ENCODE results near the gene ZNF324.
"Not testable (repeated sequence)": the region's sequence is repeated elsewhere in the genome, so short reads cannot be mapped to it uniquely, and the experiment has no call there.

Gene ZNF324

DNA sequence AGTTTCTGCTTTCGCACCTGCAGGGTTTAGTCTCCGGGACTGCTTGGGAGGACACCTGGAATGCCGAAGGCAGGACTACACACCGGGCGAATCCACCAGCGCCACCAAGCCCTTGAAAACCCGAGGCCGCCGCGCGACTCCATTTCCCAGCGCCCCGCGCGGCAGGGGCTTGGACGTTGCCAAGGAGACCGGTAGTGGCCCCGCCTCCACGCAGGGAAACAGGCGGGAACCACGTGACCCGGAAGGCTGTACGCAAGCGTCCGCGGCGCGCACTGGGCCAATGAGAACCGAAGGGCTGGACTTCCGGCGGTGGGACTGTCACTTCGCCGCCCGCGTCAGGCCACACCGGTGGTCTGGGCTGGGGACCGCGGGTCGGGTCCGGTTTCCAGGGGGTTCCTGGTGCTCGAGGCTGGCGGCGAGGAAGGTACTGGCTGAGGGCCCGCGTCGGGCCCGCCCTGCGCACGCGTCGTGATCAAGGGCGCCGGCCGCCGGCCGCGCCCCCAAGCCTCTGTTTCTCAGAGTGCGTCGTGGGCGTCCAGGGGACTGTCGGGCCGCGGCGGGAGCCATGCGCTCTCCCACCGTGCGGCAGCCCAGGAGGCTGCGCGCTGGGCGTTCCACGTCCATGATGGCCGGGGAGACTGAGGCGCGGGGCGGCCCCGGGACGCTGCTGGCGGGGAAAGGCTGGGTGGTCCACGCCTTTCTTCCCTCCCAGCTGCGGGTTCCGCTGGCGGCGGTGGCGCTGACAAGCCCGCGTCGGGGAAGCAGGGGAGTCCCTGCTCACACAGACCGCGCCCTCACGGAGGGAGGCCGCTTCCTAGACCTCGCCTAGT lies at the start of gene ZNF324:
Gene ZNF324 (plus strand): TSS at position 321 of the 830 bp plus-strand sequence. CDS start 2,106 bp downstream, outside the sequence.
- DNase-seq (ENCODE audit: low read depth in 1 of 2, low spot score in 1 of 2), result peak; percentile 90 to 96

DNA sequence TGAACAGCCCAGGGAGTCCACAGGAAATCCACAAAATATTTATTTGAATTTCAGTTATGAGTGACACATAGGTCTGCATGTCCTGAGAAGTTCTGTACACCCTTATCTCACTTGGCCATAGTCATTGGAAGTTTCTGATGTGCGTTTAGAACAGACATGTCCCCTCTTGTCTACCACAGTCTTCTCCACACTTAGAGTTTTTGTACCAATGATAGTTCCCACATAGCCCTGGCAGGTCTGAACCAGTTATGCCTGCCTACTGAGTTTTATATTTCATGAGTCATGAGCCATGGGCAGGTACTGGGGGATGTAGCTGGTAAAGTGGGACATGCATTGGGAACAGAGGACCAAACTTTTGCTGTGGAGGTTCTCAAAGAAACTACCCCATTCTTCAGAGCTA lies 38.3 kb upstream of the ZNF324 start:
- no peak for DNase-seq (ENCODE audit: low read depth in 1 of 2, low spot score in 1 of 2)

DNA sequence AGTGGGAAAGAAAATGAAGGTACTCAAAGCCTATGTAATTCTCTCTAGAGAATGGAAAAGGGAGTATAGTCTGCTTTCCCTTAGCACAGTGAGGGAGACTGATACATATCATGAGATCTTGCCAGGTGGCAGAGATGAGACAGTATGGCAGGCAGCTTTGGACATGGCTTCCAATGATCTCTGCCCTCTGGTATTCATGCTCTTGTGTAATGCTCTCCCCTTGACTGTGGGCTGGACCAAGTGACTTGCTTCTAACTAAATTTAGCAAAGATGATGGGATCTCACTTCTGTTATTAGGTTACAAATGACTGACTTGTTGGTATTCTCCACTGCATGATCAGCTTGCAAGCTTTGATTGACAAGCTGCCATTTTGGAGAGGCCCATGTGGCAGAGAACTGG lies 37.1 kb upstream of the ZNF324 start:
- no peak for DNase-seq (ENCODE audit: low read depth in 1 of 2, low spot score in 1 of 2)

DNA sequence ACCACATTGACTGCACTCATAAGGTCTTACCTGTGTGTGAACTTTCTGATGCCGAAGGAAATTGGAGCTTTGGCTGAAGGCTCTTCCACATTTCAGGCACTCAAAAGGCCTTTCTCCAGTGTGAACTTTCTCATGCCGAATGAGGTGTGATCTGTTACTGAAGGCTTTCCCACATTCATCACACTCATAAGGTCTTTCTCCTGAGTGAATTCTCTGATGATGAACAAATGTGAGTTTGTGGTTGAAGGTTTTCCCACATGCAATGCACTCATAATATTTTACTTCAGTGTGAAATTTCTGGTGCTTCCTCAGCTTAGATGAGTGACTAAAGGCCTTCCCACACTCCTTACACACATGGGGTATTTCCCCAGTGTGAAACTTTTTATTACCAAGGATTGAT lies 32.7 kb upstream of the ZNF324 start:
- DNase-seq (ENCODE audit: low read depth in 1 of 2, low spot score in 1 of 2), result no peak

DNA sequence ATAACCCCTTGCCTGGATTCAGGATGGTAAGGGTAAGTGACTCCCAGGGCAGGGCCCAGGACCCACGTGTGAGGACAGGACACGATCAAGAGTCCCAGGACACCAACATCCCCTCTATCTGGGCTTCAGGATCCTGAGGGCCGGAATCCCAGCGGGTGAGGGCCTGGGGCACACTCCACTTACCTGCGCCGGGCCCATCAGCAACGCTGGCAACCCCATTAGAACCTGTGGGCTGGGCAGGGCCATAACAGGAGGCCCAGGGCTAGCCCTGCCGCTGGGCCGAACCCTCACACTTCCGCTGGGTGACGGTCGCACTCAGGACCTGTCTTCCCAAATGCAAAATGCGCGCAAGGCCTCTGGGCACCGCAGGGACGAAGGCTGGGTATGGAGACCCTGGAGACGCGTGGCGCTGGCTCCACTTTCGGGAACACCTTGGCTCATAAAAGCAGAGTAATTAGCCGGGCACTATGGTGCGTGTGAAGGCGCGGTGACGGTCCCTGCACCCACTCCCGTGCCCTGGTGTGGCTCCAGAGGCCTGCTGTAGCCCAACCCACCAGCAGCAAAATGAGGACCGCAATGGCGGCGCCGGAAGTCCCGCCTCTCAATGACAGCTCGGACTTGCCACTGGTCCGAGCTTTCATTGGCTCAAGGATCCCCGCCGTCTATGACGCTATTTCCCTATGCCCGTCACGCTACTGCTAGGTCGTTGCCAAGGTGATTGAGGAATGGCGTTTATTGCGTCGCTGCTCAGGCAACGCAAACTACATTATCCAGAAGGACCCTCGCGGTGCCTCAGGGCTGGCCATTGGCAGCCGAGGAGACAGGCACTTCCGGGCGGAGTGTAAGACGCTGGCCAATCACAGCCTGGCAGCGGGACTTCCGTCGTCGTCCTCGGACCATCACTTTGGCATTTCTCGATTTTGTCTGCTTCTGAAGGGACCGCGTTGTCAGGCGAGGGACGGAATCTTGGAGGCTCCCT lies 27.0 kb upstream of the ZNF324 start, which contains the start of gene ZNF132:
Gene ZNF132 (minus strand): TSS at position 578 of the 979 bp plus-strand sequence. CDS start 332 bp downstream, at position 246.
- DNase-seq (ENCODE audit: low read depth in 1 of 2, low spot score in 1 of 2), result peak; percentile 78 to 96

DNA sequence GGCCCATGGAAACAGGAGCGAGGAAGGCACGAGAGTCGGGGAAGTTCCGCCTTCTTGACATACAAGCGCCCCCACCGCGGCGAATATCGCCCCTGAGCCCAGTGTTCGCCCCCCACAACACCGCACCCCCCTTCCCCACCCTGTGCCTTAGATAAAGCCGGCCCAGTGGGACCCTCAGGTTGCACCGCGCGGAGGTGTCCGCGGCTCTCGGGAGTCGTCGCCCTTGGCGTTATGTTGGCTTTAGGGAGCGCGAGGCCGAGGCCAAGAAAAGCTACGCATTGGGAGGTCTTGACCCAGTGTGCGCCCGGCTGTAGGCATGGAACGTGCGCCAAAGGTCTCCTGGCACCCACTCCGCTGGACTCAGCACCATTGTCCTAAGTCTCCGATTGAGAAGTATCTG lies 26.3 kb upstream of the ZNF324 start:
- no peak for DNase-seq (ENCODE audit: low read depth in 1 of 2, low spot score in 1 of 2)

DNA sequence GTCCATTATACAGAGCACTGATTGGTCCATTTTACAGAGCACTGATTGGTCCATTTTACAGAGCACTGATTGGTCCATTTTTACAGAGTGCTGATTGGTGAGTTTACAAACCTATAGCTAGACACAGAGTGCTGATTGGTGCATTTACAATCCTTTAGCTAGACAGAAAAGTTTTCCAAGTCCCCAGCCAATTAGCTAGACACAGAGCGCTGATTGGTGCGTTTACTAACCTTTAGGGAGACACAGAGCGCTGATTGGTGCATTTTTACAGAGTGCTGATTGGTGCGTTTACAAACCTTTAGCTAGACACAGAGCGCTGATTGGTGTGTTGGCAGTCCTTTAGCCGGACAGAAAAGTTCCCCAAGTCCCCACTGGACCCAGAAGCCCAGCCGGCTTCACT lies 23.9 kb upstream of the ZNF324 start:
- not testable (repeated sequence) for DNase-seq (ENCODE audit: low read depth in 1 of 2, low spot score in 1 of 2)

DNA sequence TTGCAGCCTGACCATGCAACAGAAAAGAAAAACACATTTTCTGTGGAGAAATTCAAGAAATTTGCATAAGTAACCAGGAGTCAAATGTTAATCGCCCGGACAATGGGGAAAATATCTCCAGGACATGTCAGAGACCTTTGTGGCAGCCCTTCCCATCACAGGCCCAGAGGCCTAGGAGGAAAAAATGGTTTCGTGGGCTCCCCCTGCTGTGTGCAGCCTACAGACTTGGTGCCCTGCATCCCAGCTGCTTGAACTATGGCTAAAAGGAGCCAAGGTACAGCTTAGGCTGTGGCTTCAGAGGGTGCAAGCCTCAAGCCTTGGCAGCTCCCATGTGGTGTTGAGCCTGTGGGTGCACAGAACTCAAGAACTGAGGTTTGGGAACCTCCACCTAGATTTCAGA lies 18.0 kb upstream of the ZNF324 start:
- DNase-seq (ENCODE audit: low read depth in 1 of 2, low spot score in 1 of 2), result not testable (repeated sequence)

DNA sequence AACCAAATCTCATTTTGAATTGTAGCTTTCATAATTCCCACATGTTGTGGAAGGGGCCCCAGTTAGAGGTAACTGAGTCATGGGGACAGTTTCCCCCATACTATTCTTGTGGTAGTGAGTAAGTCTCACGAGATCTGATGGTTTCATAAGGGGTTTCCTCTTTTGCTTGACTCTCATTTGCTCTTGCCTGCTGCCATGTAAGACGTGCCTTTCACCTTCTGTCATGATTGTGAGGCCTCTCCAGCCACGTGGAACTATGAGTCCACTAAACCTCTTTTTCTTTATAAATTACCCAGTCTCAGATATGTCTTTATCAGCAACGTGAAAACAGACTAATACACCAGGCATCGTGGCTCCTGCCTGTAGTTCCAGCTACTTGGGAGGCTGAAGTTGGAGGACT lies 16.9 kb upstream of the ZNF324 start:
- not testable (repeated sequence) for DNase-seq (ENCODE audit: low read depth in 1 of 2, low spot score in 1 of 2)

DNA sequence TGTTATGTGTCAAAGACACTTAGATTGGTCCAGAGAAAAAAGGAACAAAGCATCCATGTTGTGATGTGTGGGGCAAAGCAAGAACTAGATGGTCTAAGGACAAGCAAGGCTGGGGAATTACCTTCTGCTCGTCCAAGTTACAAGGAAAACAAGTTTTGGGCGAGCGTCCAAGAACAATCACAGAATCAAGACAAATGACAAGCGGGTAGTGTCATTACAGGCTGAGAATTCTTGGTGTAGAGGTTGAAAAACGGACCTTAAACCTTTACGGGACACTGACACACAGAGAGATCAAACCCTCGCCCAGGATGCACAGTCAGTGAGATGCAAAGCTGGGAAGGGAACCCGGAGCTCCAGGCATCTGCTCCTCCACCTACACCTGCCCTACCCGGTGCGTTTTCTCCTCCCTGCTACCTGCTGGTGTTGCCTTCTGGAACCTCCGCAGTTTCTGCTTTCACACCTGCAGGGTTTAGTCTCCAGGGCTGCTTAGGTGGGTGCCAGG lies 16.0 kb upstream of the ZNF324 start:
- DNase-seq (ENCODE audit: low read depth in 1 of 2, low spot score in 1 of 2), result no peak

DNA sequence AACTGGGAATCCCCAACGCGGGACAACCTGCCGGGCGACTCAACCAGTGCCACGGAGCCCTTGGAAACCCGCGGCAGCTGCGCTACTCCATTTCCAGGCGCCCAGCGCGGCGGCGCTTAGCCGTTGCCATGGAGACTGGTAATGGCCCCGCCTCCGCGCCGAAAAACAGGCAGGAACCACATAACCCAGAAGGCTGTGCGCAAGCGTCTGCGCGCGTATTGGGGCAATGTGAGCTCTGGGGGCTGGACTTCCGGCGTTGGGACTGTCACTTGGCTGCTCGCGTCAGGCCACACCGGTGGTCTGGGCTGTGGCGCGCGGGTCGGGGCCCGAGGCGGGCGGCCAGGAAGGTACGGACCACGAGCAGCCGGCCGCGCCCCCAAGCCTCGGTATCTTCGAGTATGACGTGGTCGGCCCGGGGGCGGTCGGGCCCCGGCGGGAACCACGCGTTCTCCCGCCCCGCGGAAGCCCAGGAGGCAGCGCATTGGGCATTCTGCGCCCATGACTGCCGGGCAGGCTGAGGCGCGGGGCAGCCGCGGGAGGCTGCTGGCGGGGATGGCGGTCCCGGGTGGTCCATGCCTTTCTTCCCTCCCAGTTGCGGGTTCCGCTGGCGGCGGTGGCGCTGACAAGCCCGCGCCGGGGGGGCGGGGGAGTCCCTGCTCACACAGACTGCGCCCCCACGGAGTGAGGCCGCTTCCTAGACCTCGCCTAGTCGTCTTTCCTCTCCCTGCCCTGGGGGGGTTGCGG lies 15.3 kb upstream of the ZNF324 start, which contains the start of gene ZNF324B:
Gene ZNF324B (plus strand): TSS at position 265 of the 744 bp plus-strand sequence. CDS start 2,080 bp downstream, outside the sequence.
- peak; percentile 89 to 95 for DNase-seq (ENCODE audit: low read depth in 1 of 2, low spot score in 1 of 2)

DNA sequence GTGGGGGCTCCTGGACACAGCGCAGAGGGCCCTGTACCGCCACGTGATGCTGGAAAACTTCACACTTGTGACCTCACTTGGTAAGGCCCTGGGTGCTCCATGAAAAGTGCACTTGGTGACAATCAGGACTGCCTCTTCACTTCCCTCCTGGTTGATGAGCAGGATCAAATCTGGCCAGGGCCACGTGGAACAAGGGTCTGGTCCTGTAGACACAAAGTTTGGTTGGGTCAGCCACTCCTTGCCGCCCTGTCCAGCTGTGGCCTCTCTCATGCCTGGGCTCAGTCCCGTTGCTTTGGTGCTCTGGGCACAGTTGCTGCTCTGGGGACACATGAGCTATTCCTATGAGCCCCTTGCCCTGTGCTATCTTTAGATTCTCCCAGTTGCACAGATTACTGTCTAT lies 13.1 kb upstream of the ZNF324 start:
- no peak for DNase-seq (ENCODE audit: low read depth in 1 of 2, low spot score in 1 of 2)

DNA sequence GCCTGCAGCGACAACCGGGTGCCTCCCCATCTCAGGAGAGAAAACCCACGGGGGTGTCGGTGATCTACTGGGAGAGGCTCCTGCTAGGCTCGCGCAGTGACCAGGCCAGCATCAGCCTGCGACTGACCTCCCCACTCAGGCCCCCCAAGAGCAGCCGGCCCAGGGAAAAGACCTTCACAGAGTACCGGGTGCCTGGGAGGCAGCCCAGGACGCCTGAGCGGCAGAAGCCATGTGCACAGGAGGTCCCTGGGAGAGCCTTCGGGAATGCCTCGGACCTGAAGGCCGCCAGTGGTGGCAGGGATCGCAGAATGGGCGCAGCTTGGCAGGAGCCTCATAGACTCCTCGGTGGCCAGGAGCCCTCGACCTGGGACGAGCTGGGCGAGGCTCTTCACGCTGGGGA lies 11.6 kb upstream of the ZNF324 start:
- DNase-seq (ENCODE audit: low read depth in 1 of 2, low spot score in 1 of 2), result no peak

DNA sequence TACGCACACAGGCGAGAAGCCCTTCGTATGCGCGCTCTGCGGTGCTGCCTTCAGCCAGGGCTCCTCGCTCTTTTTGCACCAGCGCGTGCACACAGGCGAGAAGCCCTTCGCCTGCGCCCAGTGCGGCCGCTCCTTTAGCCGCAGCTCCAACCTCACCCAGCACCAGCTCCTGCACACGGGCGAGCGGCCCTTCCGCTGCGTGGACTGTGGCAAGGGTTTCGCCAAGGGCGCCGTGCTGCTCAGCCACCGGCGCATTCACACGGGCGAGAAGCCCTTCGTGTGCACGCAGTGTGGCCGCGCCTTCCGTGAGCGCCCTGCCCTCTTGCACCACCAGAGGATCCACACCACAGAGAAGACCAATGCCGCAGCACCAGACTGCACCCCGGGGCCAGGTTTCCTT lies 10.8 kb upstream of the ZNF324 start:
- no peak for DNase-seq (ENCODE audit: low read depth in 1 of 2, low spot score in 1 of 2)

DNA sequence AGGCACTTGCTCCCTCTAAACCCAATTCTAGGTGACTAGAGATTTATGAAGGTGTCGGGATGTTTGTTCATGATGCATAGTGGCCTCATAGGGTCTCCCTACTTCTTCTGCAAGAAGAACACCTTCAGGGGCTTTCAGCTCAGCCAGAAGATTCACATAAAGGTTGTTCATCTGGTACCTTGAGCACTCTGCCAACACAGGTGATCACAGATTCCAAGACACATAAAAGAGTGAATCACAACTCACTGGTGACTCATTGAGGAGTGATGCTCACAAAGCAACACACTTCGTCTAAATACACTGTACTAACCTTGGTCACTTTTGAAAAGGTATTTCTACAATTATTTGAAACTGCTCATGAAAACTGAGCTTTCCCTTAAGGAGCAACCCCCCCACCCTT lies 6.8 kb upstream of the ZNF324 start:
- no peak for DNase-seq (ENCODE audit: low read depth in 1 of 2, low spot score in 1 of 2)

DNA sequence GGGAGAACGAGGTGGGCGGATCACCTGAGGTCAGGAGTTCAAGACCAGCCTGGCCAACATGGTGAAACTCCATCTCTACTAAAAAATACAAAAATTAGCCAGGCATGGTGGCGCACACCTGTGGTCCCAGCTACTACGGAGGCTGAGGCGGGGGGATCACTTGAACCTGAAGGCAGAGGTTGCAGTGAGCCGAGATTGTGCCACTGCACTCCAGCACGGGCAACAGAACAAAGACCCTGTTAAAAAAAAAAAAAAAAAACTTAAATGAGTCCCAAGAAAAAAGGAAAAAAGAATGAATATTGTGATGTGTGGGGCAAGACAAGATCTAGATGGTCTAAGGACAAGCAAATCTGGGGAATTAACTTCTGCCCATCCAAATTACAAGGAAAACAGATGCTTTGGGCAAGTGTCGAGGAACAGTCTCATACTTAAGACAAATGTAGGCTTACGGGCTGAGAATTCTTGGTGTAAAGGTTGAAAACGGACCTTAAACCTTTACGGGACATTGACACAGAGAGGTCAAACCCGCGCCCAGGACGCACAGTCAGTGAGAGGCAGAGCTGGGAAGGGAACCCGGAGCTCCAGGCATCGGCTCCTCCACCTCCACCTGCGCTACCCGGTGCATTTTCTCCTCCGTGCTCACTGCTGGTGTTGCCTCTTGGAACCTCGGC lies 656 bp upstream of the ZNF324 start:
- no peak for DNase-seq (ENCODE audit: low read depth in 1 of 2, low spot score in 1 of 2)

DNA sequence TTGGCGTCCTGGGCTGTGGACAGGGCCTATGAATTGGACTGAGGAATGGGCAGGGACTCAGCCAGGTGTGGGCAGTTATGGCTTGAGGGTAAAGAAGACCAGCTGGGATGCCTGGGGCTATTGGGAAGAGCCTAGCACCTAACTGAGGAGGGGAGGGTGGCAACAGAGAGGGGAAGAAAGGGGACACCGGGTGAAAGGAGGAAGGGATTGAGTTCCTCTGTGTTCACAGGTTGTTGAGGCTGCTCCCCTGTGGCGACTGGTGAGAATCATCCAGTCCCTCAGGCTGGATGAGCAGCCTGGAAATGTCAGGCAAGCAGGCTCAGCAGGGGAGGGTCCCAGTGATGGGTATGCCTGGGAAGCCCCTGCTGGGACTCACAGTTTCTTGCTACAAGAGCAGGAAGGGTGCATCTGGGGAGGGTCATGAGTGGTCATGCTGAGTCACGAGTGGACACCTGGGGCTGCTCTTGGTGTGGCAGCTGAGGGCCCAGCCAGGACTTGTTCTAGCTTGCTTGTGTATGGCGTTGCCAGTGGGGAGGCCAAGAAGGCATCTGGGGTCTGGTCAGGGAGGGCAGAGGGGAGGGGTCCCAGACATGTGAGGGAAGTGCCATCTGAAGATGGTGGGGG lies 1.4 kb downstream of the ZNF324 start:
- DNase-seq (ENCODE audit: low read depth in 1 of 2, low spot score in 1 of 2), result no peak

DNA sequence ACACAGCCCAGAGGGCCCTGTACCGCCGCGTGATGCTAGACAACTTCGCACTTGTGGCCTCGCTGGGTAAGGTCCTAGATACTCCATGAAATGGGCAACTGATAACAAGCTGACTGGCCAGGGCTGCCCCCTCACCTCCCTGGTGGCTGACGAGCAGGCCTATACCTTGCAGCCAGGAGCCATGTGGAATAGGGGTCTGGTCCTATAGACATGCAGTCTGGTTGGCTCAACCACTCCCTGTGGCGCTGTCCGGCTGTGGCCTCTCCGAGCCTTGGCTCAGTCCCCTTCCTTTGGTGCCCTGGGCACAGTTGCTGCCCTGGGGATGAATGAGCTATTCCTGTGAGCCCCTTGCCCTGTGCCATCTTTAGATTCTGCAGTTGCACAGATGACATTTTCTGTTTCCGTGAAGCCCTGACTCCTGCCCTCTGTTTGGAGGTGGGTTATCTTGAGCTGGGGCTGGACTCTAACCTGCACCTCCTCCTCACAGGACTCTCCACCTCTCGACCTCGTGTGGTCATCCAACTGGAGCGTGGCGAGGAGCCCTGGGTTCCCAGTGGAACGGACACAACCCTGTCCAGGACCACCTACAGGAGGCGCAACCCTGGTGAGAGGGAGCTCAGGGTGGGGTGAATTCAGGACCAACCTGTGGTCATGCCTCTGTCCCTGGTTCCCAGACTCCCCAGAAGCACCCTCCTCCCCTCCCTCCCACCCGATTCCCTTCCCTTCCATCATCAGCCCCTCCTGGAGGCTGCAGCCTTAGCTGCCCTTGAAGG lies 2.5 kb downstream of the ZNF324 start:
- DNase-seq (ENCODE audit: low read depth in 1 of 2, low spot score in 1 of 2), result no peak

Measured in activated CD4-positive, alpha-beta T cell treated with anti-CD3 and anti-CD28 coated beads, Interleukin-2, amount 50 U/mL, for 24 hours (primary cell).